Brain microvascular endothelial cell (primary cell): ENCODE measurements around the gene HELB.

Experiments
- DNase-seq: peaks from one replicate; pipeline ENCODE4 v3.0.0-alpha.2; 2020
- H3K27ac ChIP-seq: fragments of 250-450 bp; sonication (Bioruptor Pico); 2 replicates; pipeline ENCODE4 v1.5.1; 2020; ENCODE audit warnings: mild to moderate bottlenecking, moderate library complexity
- H3K27me3 ChIP-seq: fragments of 250-450 bp; sonication (Bioruptor Pico); replicated peaks from 2 replicates; pipeline ENCODE4 v1.5.1; 2020; ENCODE audit warnings: mild to moderate bottlenecking
- H3K36me3 ChIP-seq: fragments of 250-450 bp; sonication (Bioruptor Pico); replicated peaks from 2 replicates; pipeline ENCODE4 v1.5.1; 2020; ENCODE audit warnings: mild to moderate bottlenecking
- H3K4me3 ChIP-seq: 2 replicates; pipeline ENCODE4 v1.5.1; 2011; ENCODE audit warnings: low read depth, mild to moderate bottlenecking, control low read depth, low read length, moderate library complexity
- CTCF ChIP-seq: IDR thresholded peaks from 2 replicates; pipeline ENCODE4 v1.5.1; 2011; ENCODE audit warnings: low read depth, mild to moderate bottlenecking, moderate library complexity, low read length, control low read depth, inconsistent platforms; ENCODE audit errors: missing control alignments
- in situ Hi-C: cut with HindIII; loops from 2 replicates; pipeline ENCODE4 v1.10.0; 2017; ENCODE audit warnings: low sequenced_read_pairs, low pct_ligation_motif_present

The HELB gene

GRCh38 chr12:66275040-66275439 is 27.3 kb upstream of the HELB start:
- in situ Hi-C loops: no loop called here
- no peaks in the 10 kb centered on the region for H3K36me3 ChIP-seq

GRCh38 chr12:66279123-66279712 is 23.1 kb upstream of the HELB start:
- peak; percentile 40 for DNase-seq
- no peak overlapping the region for H3K27ac ChIP-seq
- in situ Hi-C loops: no loop called here
- no peaks in the 10 kb centered on the region for H3K27me3 ChIP-seq
- no peak overlapping the region for H3K4me3 ChIP-seq
- no peaks in the 10 kb centered on the region for H3K36me3 ChIP-seq
- TF ChIP-seq CTCF: peak; percentile 96

More at GRCh38 chr12:66275040-66275439, 27.3 kb upstream of the HELB start:
- no peak for TF ChIP-seq CTCF
- Histone ChIP-seq H3K27me3 (peaks cover 2% of the 10 kb centered on the region), H3K27ac (no peak overlapping the region), H3K4me3 (no peak overlapping the region)
- DNase-seq: no peak

GRCh38 chr12:66280561-66280960 is 21.7 kb upstream of the HELB start:
- TF ChIP-seq CTCF: no peak
- Histone ChIP-seq H3K4me3 (no peak overlapping the region), H3K27ac (no peak overlapping the region), H3K36me3 (no peaks in the 10 kb centered on the region), H3K27me3 (no peaks in the 10 kb centered on the region)
- no peak for DNase-seq
- in situ Hi-C loops: no loop called here

- in situ Hi-C loops: no loop called here
- no peak overlapping the region for H3K27ac ChIP-seq
- no peak for TF ChIP-seq CTCF
- DNase-seq: no peak
- no peak overlapping the region for H3K4me3 ChIP-seq
- no peaks in the 10 kb centered on the region for H3K27me3 ChIP-seq
- no peaks in the 10 kb centered on the region for H3K36me3 ChIP-seq
Measured at GRCh38 chr12:66282244-66282643, 20.0 kb upstream of the HELB start.

- in situ Hi-C loops: no loop called here
- Histone ChIP-seq H3K36me3 (no peaks in the 10 kb centered on the region), H3K27me3 (no peaks in the 10 kb centered on the region), H3K27ac (no peak overlapping the region), H3K4me3 (no peak overlapping the region)
- no peak for DNase-seq
- no peak for TF ChIP-seq CTCF
Measured at GRCh38 chr12:66287275-66287674, 15.0 kb upstream of the HELB start.

GRCh38 chr12:66288121-66288520 is 14.2 kb upstream of the HELB start:
- in situ Hi-C loops: no loop called here
- Histone ChIP-seq H3K27ac (no peak overlapping the region), H3K4me3 (no peak overlapping the region), H3K27me3 (no peaks in the 10 kb centered on the region), H3K36me3 (no peaks in the 10 kb centered on the region)
- DNase-seq: no peak
- no peak for TF ChIP-seq CTCF
